ENCODE results near the gene CDKAL1.

- no peak for TF ChIP-seq CTCF (IDR thresholded peaks at IDR 0.05)
- no peak for TF ChIP-seq POLR2AphosphoS5 (IDR thresholded peaks at IDR 0.05)
- TF ChIP-seq POLR2A (IDR thresholded peaks at IDR 0.05) = no peak
These were observed 162.4 kb downstream of the CDKAL1 start for GRCh38 chr6:20696676-20697075.
